Nephron progenitor cell (in vitro differentiated cells): ENCODE data around the gene MRLN.

Source experiments
- DNase-seq: peaks from one replicate; pipeline ENCODE4 v3.0.0; 2021
- H3K27ac Mint-ChIP-seq: 2 replicates; pipeline ENCODE4 v1.8.0; 2021; ENCODE audit warnings: mild to moderate bottlenecking, moderate library complexity, mixed read lengths
- H3K27me3 Mint-ChIP-seq: 2 replicates; pipeline ENCODE4 v1.8.0; 2021; ENCODE audit warnings: mild to moderate bottlenecking, low read depth, mixed read lengths; ENCODE audit not compliant: poor library complexity
- H3K36me3 Mint-ChIP-seq: 2 replicates; pipeline ENCODE4 v1.8.0; 2021; ENCODE audit warnings: low read depth, mixed read lengths
- H3K4me1 Mint-ChIP-seq: 2 replicates; pipeline ENCODE4 v1.8.0; 2021; ENCODE audit warnings: mixed read lengths
- H3K4me3 Mint-ChIP-seq: 2 replicates; pipeline ENCODE4 v1.8.0; 2021; ENCODE audit warnings: mild to moderate bottlenecking, moderate library complexity, mixed read lengths
- H3K9me3 Mint-ChIP-seq: 2 replicates; pipeline ENCODE4 v1.8.0; 2021; ENCODE audit warnings: mild to moderate bottlenecking, moderate library complexity, mixed read lengths
- TF ChIP-seq, protein P1 (sequence below): fragments of 200-600 bp; sonication (generic); IDR thresholded peaks from 2 replicates; pipeline ENCODE4 v1.5.0; 2021; ENCODE audit warnings: antibody characterized with exemption

MRLN gene

GRCh38 chr10:59770689-59771088 is 17.4 kb upstream of the MRLN start:
- Mint-ChIP-seq H3K27ac (no peak overlapping the region), H3K9me3 (peaks cover 45% of the 10 kb centered on the region), H3K36me3 (peaks cover 5% of the 10 kb centered on the region), H3K27me3 (peaks cover 4% of the 10 kb centered on the region), H3K4me1 (no peaks in the 10 kb centered on the region), H3K4me3 (no peak overlapping the region)
- DNase-seq, result no peak
- TF ChIP-seq, protein P1, sequence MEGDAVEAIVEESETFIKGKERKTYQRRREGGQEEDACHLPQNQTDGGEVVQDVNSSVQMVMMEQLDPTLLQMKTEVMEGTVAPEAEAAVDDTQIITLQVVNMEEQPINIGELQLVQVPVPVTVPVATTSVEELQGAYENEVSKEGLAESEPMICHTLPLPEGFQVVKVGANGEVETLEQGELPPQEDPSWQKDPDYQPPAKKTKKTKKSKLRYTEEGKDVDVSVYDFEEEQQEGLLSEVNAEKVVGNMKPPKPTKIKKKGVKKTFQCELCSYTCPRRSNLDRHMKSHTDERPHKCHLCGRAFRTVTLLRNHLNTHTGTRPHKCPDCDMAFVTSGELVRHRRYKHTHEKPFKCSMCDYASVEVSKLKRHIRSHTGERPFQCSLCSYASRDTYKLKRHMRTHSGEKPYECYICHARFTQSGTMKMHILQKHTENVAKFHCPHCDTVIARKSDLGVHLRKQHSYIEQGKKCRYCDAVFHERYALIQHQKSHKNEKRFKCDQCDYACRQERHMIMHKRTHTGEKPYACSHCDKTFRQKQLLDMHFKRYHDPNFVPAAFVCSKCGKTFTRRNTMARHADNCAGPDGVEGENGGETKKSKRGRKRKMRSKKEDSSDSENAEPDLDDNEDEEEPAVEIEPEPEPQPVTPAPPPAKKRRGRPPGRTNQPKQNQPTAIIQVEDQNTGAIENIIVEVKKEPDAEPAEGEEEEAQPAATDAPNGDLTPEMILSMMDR, result no peak

DNA sequence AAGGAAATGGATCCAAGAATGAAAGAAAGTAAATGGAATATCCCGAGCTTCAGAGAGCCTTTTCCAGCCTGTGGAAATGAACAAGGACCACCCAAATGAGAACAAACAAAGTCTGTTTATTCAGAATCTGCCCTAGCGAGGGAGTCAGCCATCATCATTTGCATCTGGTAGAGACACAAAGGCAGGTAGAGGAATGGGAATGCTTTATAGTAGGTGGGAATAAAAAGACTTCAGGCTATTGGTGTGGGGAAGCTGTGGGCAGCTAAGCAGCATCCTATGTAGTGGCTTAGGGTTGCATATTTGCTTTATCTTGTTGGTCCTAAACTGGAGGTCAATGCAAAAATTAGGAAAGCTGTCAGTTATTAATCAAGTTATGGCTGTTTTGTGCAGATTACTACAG is 9.2 kb upstream of the MRLN start:
- Mint-ChIP-seq H3K27me3 (peaks cover 5% of the 10 kb centered on the region), H3K9me3 (peaks cover 5% of the 10 kb centered on the region), H3K4me3 (no peak overlapping the region), H3K27ac (no peak overlapping the region), H3K4me1 (no peaks in the 10 kb centered on the region), H3K36me3 (no peaks in the 10 kb centered on the region)
- TF ChIP-seq, protein P1, result no peak
- no peak for DNase-seq

DNA sequence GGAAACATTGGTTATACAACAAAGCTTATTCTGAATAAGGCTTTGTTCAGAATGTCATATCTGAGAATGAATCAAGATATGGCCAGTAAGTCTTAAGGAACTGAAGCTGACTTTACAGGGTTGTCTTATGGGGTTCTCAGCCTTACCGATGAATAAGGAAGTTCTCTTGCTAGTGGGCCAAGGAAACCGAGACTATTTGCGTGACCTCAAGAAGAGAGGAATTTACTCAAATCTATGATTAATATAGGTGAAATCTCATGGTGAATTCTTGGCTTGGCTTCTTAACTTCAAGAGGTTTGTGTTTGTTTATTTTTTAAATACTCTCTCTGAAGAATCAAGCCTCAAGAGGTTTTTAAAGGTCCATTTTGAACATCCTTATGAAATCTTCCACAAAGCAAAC is 4.7 kb upstream of the MRLN start:
- peaks cover 4% of the 10 kb centered on the region for H3K4me1 Mint-ChIP-seq
- no peak for DNase-seq
- TF ChIP-seq, protein P1, result no peak
- H3K4me3 Mint-ChIP-seq, result no peak overlapping the region
- peaks cover 2% of the 10 kb centered on the region for H3K27me3 Mint-ChIP-seq
- no peaks in the 10 kb centered on the region for H3K36me3 Mint-ChIP-seq
- peaks cover 5% of the 10 kb centered on the region for H3K9me3 Mint-ChIP-seq
- H3K27ac Mint-ChIP-seq, result no peak overlapping the region

- TF ChIP-seq, protein P1, result no peak
- H3K9me3 Mint-ChIP-seq, result no peaks in the 10 kb centered on the region
- H3K4me1 Mint-ChIP-seq, result peaks cover 4% of the 10 kb centered on the region
- peaks cover 17% of the 10 kb centered on the region for H3K27me3 Mint-ChIP-seq
- DNase-seq, result no peak
- no peak overlapping the region for H3K4me3 Mint-ChIP-seq
- H3K36me3 Mint-ChIP-seq, result no peaks in the 10 kb centered on the region
- H3K27ac Mint-ChIP-seq, result peak overlapping the region; percentile 62
These were observed 1.7 kb upstream of the MRLN start for GRCh38 chr10:59754951-59755350.

GRCh38 chr10:59752278-59752940 is 846 bp downstream of the MRLN start:
- Mint-ChIP-seq H3K27ac (no peak overlapping the region), H3K9me3 (no peaks in the 10 kb centered on the region), H3K4me3 (no peak overlapping the region), H3K36me3 (no peaks in the 10 kb centered on the region), H3K27me3 (peaks cover 14% of the 10 kb centered on the region), H3K4me1 (peaks cover 9% of the 10 kb centered on the region)
- TF ChIP-seq, protein P1, result no peak
- no peak for DNase-seq
